Right ventricle myocardium superior (tissue), 1 donor: ENCODE results near the gene RFPL1. TPM values are rescaled to one million over a fixed set of nuclear protein-coding genes. Genes with fewer than 3 reads are reported as not detected.

Experiments
- ATAC-seq: fragments of 200-7000 bp; cut with Tn5 transposase; one replicate; pipeline ENCODE4 v1.9.1; 2020; ENCODE audit warnings: mild to moderate bottlenecking; ENCODE audit not compliant: poor library complexity
- DNase-seq: peaks from one replicate; pipeline ENCODE4 v3.0.0-alpha.2; 2020
- intact Hi-C: fragments of 100-400 bp; cut with DNase I; formaldehyde crosslinking; loops from one replicate; pipeline ENCODE4 v1.11.2; 2022
- total RNA-seq: library from RNA; stranded (reverse); fragmentation: NEBNext Ultra II Directional; extraction: Animal tissue kit (Norgen Biotek cat#: 25700); gene quantifications from one replicate; pipeline ENCODE4 v1.2.1, GENCODE V29; 2021
- donor health status: DM: no; HTN: yes; CAD: no; lungs with severe emphysema.

The RFPL1 gene
- total RNA-seq, 1 donor from 2014 or later = not detected

DNA sequence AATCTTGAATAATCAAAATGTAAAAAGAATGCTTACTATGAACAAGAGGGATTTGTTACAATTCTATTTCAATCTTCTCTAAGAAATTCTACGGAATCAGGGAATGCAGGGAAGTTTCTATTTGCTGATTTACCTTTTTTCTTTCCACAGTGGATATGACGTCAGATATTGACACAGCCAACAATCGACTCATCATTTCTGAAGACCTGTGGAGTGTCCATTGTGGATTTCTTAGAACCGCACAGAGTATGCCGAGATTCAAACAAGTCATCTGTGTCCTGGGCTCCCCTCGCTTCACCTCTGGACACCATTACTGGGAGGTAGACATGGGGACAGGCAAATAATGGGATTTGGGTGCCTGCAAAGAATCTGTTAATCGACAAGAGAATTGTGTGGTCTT is 4.1 kb upstream of the RFPL1 start:
- no peak for ATAC-seq
- no peak for DNase-seq
- intact Hi-C loops = no loop called here

DNA sequence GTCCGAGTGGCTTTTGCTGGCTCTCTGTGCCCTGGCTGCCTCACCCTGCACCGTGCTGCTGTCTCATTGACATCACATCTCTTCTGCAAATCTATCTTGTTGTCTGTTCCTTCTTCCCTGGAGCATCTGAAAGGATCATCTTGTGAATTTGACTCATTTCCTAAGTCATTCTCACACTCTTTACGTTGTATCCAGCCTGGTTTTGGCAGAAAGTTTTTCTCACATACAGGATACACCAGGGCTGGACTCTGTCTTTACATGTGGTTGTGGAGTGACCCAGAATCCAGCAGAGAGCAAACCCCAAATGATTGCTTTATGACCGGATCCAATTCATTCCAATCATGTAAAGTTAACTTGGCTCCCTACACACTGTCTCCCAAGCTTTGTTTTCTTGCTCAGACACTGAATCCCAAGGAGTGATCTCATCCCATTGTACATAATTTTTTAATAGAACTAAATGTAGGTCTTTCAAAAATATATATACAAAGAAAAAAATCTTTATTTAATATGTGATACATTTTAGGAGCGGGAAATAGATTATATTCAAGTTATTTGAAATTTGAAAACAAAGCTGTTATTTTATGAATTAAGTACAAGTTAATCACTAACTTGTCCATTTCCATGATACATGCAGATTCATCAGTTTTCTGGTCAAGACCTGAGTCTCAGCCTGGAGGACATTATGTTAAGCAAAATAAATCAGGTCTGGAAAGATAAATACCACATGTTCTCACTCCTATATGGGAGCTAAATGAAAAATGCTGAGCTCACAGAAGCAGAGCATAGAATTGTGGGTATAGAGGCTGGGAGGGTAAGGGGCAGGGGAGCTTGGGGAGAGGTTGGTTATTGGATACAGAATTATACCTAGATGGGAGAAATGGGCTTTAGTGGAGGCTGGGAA is 2.9 kb upstream of the RFPL1 start:
- DNase-seq = no peak
- intact Hi-C loops = no loop called here
- no peak for ATAC-seq

DNA sequence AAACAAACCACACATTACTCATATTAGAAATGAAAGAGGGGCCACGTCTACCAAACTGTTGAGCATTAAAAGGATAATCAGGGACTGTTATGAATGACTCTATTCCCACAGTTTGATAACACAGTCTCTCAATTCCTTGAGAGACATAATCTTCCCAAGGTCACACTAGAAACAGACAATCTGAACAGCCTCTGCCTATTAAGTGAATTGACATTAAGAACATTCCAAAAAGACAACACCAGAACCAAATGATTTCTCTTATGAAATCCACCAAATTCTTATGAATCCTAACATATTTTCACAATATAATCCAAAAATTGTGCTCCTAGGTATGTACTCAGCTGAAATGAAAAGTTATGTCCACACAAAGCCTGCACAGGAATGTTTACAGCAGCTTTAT is 4.6 kb downstream of the RFPL1 start:
- DNase-seq = no peak
- intact Hi-C loops = no loop called here
- ATAC-seq = no peak

DNA sequence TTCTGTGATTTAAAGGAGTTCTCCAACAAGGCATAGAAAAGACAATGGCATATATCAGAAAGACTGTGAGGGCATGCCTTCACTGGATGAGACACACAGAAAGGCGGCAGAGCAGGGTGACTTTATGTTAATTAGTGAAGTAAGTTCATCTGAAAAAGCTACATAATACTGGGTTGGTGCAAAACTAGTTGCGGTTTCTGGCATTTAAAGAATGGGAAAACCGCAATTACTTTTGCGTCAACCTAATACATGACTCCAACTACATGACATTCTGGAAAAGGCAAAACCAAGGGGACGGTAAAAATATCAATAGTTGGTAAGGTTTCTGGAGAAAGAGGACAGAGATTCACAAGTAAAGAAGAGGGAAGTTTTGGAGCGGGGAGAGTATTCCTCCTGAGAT is 5.1 kb downstream of the RFPL1 start:
- ATAC-seq = no peak
- intact Hi-C loops = no loop called here
- no peak for DNase-seq

DNA sequence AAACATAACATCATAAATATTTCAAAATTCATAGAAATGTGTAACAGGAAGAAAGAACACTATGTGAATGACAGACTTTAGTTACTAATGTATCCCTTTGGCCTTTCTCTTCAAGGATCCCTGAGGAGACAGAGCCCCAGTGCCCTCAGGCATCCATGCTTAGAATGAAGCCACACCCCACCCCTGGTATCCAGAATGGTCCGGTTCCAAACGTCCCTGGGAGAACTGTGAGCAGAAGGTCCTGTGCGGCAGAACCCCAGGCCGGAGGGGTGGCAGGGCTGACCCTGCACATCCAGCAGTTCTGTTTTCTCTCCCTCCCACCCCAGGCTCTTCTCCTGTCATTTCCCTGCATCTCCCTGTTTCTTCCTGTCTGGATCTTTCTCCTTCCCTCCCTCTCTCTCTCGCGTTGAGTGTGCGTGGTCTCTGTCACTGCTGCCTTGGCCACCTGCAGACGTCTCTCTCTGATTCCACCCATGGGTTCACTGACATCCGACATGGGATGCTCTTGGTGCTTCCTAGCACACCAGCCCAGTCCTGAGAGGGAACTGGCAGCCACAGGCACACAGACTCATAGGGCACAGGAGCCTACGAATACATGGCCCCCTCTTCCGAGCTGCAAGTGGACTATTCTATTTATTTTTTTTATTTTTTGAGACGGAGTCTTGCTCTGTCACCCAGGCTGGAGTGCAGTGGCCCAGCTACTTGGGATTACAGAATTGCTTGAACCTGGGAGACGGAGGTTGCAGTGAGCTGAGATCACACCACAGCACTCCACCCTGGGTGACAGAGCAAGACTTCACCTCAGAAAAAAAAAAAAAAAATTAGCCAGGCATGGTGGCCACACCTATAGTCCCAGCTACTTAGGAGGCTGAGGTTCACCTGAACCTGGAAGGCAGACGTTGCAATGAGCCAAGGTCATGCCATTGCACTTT is 5.7 kb downstream of the RFPL1 start:
- DNase-seq (no peak), ATAC-seq (no peak)
- intact Hi-C loops = no loop called here

DNA sequence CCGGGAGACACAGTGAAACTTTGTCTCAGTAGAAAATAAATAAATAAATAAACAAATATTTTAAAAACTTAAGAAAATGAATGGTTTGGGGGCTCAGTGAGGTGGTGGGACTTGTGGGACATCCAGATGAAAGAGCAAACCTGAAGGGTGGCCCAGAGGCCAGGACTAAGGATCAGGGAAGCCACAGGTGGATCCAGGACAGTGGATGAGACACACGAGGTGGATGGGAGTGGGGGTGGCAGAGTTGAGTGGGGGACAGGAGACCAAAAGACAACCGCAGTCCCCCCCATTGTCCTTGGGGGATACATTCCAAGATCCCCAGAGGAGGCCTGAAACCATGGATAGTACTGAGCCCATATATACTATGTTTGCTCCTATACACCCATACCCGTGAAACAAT is 7.1 kb downstream of the RFPL1 start:
- ATAC-seq = no peak
- intact Hi-C loops = no loop called here
- no peak for DNase-seq

DNA sequence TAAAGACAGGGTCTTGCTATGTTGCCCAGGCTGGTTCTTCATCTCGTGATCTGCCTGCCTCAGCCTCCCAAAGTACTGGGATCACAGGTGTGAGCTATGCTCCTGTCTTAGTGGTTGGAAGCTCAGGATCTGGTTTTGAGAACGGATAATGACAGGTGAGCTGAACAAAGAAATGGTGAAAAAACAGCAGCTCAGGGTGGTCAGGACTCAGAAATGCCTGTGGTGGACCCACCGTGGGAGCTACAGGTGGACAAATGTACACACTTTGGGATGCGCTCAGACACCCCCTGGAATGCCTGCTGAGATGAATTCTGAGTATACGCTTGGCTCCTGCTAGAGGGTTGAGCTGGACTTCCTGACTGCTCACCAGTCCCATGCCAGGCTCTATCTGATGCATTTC is 9.5 kb downstream of the RFPL1 start:
- no peak for ATAC-seq
- no peak for DNase-seq
- intact Hi-C loops = no loop called here

DNA sequence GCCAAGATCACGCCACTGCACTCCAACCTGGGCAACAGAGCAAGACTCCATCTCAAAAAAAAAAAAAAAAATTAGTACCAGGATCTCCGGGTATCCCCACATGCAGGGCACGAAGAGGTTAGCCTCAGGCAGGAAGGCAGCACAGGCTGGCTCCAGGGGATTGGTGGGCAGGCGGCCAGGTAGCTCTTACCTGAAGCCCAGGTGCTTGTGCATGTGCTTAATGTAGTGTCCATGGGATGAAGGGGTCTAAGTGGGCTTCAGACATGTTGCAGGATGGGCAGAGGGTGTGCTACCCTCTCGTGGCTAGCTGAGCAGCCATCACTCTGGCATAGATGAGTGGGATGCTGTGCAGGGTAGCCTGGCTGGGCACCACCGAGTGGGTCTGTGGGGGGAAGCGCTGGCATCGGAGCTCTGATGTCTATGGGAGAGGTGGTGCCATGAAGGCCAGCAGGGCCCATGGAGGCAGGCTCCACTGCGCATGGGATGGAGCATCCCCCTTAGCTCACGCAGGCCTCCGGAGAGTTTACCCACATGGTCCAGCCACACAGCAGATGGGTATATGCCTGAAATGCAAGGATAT is 11.0 kb downstream of the RFPL1 start:
- intact Hi-C loops = no loop called here
- DNase-seq (no peak), ATAC-seq (no peak)

DNA sequence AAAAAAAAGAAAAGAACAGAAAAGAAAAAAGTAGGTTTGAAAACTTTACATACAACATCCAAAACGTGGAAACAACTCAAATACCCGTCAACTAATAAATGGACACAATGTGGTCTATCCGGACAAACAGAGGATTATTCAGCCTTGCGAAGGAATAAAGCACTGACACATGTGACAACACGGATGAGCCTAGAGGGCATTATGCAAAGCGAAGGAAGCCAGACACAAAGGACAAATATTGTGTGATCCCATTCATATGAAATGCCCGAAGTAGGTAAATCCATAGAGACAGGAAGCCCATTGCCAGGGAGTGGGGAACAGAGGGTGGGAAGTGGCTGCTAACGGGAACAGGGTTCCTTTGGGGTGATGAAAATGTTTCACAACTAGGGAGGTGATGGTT is 11.8 kb downstream of the RFPL1 start:
- DNase-seq (no peak), ATAC-seq (no peak)
- intact Hi-C loops = no loop called here

DNA sequence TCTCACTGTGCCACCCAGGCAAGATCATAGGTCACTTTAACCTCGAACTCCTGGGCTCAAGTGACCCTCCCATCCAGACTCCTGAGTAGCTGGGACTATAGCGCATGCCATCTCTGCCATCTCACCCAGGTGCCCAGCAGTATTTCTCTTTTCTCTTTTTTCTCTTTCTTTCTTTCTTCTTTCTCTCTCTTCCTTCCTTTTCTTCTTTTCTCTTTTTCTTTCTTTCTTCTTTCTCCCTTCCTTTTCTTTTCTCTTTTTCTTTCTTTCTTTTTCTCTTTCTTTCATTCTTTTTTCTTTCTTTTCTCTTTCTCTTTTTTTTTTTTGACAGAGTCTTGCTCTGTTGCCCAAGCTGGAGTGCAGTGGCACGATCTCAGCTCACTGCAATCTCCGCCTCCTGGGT is 13.5 kb downstream of the RFPL1 start:
- ATAC-seq (no peak), DNase-seq (no peak)
- intact Hi-C loops = no loop called here

DNA sequence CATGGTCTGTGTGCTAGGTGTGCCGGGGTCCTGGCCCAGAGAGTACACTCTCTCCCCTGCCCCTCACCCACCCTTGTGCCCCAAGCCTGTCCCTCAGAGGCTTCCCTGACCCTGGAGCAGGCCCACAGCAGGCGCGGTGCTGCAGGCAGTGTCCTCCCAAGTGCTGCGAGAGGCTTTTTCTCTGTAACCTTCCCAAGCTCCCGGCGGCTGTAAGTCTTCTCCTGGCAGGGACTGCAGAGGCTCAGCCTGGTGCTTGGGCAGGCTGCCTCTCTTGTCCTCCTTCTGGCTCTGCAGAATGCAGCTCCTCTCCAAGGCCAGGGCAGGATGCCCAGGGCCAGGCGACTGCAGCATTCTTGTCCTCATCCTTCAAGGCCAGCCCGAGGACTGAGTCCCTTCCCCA is 15.9 kb downstream of the RFPL1 start:
- ATAC-seq (no peak), DNase-seq (no peak)
- intact Hi-C loops = no loop called here

DNA sequence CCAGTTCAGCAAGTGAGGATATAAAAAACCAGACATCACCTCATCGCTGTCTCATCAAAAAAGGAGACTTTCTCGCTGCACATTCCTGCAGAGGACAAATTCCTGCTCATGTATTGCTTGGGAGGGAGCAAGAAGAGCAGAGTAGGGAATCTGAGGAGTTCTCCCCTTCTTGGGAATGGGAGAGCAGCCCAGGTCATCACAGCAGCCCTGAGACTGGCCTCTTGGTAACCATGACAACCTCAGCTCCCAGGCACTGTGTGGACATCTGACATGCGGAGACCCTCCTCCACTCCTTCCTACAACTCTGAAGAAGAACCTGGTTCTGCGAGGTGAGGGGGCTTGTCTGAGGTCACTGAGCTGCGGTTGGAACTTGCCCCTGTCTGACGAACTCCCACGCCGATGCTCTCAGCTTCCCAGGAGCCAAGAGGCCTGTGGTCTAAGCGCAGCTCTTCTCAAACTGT is 17.9 kb downstream of the RFPL1 start:
- intact Hi-C loops = no loop called here
- no peak for DNase-seq
- no peak for ATAC-seq

DNA sequence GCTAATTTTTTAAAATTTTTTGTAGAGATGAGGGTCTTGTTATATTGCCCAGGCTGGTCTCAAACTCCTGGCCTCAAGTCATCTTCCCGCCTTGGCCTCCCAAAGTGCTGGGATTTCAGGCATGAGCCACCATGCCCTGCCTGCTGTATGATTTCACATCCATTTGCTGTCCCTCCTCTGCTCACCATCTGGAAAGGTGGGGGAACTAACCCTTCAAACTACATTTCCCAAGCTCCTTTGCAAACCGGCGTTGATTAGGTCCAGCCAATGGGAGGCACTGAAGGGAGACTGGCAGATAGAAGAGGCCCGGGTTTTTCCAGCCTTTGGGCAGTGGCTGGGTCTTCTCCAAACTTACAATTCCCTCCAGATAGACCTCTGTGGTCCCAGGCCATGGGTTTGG is 19.3 kb downstream of the RFPL1 start:
- ATAC-seq (no peak), DNase-seq (no peak)
- intact Hi-C loops = no loop called here

DNA sequence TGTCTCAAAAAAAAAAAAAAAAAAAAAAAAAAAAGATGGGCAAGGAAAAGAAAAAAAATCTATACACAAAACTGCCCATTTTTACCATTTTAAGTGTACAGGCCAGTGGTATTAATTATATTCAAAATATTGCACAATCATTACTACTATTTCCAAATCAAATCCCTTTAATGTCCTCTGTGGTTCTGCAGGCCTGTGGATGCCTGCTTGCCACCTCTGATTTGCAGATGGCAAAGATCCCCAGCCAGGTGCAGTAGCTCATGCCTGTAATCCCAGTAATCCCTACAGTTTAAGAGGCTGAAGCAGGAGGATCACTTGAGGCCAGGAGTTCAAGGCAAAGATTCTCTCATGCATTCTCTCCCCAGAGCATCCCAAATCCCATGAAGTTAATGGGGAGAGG is 20.2 kb downstream of the RFPL1 start:
- intact Hi-C loops = no loop called here
- ATAC-seq = no peak

DNA sequence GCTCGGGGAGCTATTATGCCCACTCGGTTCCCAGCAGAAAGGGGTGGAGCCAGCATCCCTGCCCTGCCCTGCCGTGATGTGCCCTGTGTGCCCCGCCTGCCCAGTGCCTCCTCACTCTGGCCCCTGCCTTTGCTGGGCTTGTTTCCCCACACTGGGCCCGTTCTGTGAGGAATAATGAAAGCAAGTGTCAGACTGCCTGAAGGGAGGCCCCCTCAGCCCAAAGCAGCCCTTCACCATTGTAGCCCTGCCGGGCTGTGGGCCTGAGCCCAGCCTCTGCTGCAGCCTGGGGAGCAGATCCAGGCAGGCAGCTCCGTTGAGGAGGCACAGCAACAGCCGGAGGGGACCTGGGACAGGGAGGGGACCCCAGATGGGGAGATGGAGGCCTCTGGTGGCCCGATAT is 21.4 kb downstream of the RFPL1 start:
- no peak for ATAC-seq

More for the DNA sequence above, 20.2 kb downstream of the RFPL1 start:
- no peak for DNase-seq

DNA sequence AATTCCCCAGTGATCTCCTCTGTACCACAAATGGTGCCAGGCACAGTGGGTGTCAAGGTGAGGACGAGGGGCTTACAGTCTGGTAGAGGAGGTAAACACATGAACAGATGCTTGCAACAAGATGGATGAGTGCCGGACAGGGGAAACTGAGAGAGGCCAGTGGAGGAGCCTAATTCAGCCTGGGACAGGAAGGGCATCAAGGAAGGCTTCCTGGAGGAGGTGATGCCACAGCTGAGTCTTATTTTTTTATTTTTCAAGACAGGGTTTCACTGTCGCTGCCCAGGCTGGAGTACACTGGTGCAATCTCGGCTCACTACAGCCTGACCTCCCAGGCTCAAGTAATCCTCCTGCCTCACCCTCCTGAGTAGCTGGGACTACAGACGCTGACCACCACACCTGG is 22.9 kb downstream of the RFPL1 start:
- intact Hi-C loops = no loop called here
- no peak for ATAC-seq
- DNase-seq = no peak

More for the DNA sequence above, 21.4 kb downstream of the RFPL1 start:
- intact Hi-C loops = no loop called here
- no peak for DNase-seq

DNA sequence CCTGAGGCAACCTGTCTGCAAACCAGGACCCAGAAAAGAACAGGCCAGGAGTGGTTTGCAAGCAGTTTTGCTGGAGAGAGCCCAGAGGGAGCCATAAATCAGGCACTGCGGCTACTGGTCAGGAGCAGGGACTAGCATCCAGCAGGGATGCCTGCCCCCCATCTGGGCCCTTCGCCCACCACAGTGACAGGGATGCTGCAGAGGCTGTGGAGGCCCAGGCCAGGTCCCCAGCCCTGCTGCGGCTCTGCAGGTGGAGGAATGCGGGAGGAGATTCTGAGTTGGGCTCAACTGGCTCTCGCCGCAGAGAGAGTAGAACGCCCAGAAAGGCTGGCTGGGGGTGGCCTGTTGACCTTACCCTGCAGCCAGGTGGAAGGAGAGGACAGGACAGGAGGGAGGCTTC is 25.2 kb downstream of the RFPL1 start:
- DNase-seq (no peak), ATAC-seq (no peak)
- intact Hi-C loops = no loop called here

DNA sequence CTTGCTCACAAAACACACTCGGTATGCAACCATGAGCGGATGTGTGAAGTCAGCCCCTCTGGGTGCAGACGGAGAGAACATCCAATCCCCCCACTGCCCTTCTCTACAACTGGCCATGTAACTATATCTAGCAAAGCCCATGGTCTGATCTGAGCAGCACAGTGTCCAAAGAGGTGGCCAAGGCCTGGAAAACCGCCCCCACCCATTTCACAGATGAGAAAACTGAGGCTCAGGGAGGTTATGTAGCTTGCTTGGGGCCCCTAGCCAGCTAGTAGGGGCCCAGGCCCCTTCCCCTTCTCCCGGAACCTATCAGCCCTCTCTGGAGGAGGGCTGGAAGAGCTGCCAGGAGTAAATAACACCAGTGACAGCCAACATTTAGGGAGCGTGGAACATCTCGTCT is 26.2 kb downstream of the RFPL1 start:
- DNase-seq (no peak), ATAC-seq (no peak)
- intact Hi-C loops = no loop called here

DNA sequence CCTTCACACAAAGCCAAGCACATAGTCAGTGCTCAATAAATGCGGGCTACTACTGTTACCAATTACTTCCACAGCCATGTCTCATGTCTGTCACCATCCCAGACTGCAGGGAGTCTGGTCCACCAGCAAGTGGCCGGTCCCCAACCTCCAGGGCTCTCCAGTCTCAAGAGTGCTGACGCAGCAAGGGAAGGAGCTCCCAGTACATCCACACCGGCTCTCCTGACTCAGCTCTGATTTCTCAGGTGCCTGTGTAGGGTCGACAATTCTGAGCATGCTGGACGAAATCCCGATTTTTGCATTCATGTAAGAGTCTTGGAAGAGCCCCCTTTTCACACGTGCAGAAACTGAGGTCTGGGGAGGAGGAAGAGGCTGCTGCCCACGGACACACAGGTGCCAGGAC is 31.4 kb downstream of the RFPL1 start:
- ATAC-seq (no peak), DNase-seq (no peak)
- intact Hi-C loops = no loop called here
